Endometrium (tissue), 2 donors: ENCODE data around the gene NTN5.
"Not testable (repeated sequence)": the region's sequence is repeated elsewhere in the genome, so short reads cannot be mapped to it uniquely, and the experiment has no call there.

Source experiments
- FAIRE-seq: peaks from 2 replicates; lab custom pipeline; 2012; peaks lifted over from hg19 to GRCh38; lab: Jason Lieb, UNC
- donor health status: control.
- donor health status: control.

Gene NTN5

DNA sequence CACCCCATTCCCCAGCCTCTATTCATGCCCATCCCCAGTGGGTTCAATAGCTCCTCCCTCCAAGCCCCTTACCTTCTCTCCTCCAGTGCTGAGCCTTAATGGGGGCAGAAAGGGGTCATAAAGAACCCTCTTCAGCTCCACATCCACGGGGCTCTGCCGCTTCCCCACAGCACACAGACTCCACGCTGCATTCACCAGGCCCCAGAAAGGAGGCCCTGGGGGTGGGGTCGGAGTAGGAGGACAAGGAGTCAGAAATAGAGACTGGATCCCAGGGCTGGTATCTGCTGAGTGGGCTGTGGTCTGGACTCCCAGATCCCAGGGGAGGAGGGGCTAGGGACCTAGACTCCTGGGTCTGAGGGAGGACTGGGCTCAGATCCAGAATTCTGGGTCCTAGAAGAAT is 28.5 kb downstream of the NTN5 start:
- no peak for FAIRE-seq

DNA sequence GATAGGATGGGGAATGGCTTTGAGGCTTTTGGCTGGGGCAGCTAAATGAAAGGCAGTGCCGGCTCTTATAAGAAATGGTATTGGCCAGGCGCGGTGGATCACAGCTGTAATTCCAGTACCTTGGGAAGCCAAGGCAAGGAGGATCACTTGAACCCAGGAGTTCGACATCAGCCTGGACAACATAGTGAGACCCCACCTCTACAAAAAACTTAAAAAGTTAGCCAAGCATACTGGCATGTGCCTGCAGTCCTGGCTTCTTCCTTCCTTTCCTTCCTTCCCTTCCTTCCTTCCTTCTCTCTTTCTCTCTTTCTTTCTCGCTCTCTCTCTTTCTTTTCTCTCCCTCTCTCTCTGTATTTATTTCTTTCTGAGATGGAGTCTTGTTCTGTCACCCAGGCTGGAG is 30.0 kb downstream of the NTN5 start:
- no peak for FAIRE-seq

DNA sequence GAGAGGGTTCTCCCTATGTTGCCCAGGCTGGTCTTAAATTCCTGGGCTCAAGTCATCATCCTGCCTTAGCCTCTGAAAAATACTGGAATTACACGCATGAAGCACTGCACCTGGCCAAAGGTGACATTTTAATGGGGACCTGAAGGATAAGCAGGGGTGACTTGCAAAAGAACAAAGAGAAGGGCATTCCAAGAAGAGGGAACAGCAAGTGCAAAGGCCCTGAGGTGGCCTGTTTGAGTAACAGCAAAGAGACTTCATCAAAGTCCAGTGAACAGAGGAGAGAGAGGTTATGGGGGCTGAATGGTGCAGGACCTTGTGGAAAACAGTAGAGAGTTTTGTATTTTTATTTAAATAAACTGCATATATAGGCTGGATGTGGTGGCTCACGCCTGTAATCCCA is 31.0 kb downstream of the NTN5 start:
- FAIRE-seq, result no peak

DNA sequence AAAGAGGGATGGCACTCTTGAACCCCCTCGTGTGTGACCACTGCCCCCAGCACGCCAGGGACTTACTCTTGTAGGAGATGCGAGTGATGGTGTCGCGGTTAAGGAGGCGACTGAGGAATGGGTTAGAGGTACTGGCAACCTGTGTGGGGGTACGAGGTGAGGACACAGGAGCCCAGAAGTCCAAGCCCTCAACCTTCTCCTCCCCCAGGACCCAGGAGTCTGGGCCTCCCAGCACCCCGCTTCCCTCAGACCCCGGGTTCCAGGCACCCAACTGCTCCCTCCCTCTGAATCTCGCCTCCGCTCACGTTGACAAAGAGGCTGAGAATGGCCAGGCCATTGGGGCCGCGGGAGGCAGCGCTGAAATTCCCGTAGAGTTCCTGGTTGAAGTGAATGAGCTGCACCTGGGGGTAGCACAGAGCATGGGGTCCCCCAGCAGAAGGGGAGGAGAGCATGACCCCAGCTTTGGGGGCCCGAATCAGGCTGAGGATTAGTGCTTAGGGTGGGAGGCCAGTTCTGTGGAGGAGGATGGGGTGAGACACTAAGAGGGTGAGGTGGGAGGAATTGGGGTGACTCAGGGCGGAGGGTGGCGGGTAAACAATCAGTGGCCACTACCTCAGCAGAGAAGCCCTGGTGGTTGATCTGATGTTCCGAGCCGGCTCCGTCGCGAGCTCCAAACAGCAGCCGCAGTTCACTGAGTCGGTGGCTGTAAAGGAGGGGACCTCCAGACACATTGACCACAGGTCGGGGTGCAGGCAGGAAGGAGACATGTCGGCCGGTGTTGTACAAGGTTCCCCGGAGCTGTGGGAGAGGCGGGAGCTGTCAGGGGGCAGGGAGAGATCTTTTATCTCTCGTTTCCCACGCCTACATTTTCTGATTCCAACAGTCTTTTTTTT is 33.1 kb downstream of the NTN5 start:
- FAIRE-seq, result no peak

DNA sequence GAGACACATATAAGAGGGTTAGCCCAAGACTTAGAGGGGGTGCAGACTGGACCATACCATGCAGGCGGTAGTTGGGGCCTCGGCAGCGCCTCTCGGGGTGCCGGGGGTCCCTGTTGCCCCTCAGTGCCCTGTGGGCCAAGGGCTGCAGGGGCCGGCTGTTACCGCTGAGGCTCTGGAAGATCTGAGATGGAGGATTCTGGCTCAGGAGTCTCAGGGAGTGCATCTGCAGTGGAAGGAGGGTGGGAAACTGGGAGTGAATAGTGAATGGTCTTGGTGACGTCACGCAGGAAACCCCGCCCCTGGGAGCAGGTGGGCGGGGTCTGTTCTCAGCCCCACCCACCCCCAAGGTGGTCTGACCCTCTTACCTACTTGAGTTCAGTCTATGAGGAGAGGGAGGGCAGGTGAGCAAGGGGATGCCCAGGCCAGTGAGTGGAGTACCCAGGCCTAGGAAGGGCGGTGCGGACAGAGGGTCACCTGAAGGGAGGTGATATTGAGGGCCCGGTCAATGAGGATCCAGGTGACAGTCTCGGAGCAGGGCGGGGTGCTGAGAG is 33.9 kb downstream of the NTN5 start:
- no peak for FAIRE-seq

DNA sequence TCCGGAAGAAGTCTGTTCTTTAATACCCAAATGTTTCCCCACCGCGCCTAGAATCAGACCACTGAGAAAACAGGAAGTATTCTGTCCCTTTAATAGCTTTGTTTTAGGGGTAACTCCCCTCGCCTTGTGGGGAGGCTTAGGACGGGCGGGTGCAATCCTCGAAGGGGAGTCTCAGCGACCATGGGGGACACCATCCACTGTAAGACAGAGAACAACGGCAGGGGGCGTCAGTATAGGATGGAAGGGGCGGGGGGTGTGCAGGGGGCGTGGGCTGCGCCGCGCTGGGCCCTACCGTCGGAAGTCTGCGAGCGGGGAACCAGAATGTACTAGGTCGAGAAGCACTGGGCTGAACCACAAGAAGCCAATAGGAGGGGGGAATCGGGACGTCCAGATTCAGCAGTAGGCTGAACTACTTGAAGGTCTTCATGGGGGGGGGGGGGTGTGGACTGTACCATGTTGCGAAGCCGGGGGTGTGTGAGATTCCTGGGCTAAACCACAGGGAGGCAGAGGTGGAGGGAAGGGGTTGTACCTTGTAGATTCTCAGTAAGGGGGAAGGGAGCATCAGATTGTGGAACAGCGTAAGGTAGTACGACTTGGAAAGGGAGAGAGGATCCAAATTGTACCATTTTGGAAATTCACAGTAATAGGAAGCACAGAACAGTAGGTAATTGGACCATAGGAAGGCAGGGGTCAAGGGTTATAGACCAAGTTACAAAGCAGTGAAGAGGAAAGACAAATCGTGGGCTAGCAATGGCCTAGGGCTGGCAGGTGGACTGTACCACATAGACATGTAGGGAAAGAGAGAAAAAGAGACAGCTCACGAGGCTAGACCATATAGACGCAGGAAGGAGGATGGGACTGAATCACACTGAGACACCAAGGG is 34.6 kb downstream of the NTN5 start:
- no peak for FAIRE-seq

DNA sequence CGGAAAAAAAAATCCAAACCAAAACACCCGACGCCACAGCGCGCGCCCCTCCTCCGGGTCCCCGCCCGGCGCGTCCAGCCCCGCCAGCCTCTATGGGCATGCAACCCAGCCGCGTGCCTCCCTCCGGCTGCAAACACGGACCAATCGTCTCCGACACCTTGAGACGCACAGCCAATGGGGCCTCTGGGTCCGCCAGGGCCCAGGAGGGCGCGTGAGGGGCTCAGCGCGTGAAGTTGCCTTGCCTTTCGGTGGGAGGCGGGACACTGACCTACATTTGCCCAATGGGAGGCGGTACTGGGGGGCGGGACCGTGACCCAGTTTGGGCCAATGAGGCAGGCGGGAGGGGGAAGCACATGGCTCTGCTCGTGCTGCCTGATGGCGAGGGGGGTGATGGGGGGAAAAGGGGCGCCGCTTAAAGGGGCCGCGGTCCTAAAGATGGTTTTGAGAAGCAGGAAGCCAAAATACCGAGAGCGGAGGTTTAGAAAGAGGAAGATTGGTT is 35.3 kb downstream of the NTN5 start:
- peak; percentile 89 for FAIRE-seq

DNA sequence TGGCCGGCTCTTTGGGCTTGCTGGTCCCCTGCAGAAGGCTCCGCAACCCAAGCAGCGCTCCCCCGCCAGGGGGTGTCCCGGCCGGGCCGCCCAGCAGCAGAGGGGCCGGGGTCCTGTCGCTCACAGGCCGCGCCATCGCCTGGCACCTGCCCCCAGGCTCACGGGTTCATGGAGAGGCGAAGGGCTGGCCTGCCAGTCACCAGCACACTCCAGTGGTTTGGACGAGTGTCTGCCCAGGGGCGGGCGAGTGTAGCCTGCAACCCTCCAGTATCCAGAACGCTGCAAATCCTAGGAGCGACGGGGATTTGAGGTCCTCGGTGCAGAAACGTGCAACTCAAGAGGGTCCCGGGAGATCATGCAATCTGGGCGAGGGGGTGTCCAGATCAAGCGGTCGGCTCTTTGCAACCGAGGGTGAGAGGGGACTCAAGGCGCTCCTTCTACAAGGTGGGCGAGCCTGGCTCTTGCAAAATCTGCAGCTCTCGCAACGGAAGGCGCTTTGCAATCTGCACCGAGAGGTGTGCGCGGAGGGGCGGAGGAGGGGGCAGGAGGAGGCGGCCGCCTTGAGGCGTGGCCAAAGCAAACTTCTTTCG is 35.9 kb downstream of the NTN5 start, which contains the start of gene DBP:
DBP (minus strand) TSS at position 521 of the 590 bp plus-strand sequence; CDS start at position 136, 385 bp downstream.
- no peak for FAIRE-seq

DNA sequence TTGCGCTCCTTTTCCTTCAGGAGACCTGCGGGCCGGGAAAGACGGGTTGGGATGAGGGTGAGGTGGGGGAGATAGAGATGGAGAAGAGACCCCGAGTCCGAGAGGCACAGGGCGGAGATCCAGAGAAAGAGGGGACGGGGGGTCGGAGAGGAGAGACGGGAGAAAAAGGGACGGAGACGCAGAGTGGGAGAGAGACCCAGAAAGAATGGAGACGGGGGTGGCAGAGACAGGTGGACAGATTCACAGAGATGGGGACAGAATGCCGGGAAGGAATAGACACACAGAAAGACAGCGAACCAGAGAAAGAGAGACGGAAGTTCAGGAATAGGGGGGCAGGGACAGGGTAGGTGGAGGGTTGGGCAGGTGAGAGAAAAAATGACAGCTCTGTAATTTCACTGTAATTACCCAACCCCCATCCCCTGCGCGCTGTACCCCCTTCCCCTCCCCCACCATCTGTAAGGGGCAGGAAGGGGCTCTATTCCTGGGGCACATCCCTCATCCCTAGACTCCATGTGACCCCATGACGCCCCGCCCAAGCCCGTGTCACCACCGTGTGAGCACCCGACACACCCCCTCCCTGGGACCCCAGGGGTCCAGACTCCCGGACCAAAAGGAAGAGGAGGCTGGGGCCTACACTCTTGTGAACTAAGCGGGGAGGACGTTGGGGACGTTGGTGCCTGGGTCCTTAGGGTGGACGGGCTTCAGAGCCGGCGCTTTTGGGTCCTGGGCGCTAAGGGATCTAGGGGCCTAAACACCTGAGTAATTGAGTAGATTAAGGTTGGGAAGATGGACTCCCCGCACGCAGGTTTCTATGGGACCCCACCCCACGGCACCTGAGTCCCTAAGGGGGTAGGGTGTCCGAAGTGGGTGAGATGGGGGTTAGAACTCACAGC is 36.6 kb downstream of the NTN5 start:
- no peak for FAIRE-seq

DNA sequence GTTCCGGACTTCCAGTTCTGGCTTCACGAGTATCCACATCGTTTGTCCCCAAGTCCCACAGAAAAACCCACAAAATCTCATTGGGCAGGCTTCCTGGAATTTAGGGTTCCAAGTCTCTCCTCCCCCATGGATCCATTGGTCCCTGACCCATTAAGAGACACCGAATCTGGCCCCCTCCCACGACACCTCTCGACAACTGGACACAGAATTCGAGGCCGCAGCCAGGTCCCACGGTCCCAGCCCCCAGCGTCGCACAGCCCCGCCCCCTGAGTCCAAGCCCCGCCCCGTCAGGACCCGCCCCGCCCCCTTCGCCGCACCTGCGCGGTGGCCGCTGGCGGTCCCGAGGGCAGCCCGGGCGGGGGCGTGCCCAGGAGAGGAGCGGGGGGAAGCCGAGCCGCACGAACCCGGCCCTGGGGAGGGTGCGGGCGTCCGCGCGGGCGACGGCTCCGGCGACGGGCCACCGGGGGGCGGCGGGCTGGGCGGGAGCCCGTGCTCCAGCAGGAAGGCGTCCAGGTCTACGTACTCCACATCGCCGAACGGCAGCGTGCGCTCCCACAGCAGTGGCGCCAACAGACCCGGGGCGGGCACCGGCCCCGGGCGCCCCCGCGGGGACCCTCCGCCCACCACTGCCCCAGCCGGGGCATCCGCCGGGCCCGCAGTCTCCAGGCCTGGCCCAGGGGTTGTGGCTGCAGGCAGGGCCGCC is 37.4 kb downstream of the NTN5 start:
- FAIRE-seq, result no peak

DNA sequence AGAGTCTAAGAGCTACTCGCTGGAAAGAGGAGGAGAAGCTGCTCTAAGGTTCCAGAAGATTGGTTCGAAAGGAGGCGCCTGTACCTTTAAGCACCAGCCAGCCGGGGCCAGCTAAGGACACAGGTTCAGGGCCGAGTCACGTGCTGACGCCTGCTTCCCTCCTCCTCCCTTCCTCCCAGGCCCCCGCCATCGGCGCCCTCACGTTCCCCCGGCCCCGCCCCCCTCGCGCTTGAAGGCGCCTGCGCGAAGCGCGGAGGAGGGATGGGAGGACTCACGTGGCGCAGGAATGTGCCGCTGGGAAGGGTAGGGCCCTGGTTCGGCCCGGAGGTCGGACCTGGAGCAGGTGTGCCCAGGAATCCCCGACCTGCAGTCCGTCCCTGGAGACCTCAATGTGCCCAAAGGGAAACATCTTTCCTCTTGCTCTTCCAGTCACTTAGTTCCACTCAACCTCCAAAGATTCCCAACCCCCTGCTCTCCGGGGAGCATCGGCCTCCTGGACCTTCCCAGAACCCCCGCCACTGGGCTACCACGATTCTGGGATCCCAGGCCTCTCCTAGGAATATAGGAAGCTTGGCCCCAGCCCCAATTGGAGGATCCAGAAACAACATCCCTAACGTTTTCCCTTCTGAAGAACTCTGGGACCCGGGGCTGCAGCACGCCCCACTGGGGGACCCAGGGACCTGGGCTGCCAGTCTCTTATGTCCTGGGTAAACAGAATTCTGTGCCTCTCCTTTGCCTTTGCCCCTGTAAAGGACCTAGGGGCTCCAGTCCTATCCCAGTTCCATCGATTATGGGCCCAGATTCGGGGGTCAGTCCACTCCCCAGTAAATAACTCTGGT is 38.2 kb downstream of the NTN5 start:
- FAIRE-seq, result no peak

DNA sequence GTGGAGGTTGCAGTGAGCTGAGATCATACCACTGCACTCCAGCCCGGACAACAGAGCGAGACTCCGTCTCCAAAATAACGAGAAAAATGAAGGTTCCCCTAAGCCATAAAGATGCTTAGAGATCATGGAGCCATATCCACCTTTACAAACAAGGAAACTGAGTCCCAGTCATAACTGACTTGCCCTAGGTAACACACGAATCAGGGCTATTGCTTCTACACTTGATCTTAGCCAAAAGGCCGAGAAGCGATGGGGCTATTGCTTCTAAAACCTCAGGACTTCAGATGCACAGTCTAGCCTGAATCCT is 38.8 kb downstream of the NTN5 start:
- no peak for FAIRE-seq

DNA sequence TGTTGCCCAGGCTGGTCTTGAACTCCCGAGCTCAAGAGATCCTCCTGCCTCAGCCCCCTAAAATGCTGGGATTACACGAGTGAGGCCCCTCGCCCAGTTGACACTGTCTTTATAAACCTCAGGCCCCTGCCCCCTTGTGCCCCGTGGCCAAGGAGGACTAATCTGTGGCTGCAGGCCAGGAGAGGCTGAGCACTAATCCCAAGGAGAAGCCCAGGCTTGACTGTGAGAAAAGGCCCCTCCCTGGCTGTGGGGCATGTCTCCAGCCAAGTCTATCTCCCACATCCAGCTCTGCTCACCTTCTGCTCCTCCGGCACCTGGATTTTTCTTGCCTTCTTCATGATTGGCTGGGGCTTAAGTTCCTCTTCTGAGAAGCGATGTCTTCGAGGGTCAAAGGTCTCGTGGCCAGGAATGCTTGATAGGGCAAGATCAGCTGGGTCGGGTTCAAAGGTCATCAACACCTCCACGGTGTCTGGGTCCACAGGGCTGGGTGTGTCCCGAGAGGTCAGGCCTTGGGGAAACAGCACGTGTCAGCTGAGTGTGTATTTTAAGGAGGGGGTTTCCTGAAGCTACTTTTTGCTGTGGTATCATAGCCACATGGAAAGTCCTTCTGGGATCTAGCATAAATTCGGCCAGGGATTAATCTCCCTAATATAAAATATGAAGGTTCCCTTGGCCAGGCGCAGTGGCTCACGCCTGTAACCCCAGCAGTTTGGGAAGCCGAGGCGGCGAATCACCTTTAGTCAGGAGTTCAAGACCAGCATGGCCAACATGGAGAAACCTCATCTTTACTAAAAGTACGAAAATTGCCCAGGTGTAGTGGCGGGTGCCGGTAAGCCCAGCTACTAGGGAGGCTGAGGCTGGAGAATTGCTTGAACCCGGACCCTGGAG is 39.4 kb downstream of the NTN5 start:
- FAIRE-seq, result no peak

DNA sequence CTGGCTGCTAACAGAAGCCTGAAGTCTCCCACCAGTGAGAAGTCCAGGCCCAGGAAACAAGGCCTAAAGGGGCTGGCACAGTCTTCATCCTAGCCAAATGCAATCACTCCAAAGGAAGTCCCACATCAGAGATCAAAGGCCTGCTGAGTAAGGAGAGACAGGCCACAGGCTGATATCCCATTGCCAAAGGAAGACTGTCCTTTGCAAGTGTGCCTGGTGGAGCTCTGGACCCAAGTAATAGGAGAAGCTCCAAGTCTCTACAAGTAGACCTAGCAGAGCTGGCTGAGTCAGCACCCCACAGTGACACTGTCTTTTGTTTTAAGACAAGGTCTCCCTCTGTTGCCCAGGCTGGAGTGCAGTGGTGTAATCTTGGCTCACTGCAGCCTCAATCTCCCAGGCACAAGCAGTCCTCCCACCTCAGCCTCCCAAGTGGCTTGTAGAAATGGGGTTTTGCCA is 40.1 kb downstream of the NTN5 start:
- no peak for FAIRE-seq

DNA sequence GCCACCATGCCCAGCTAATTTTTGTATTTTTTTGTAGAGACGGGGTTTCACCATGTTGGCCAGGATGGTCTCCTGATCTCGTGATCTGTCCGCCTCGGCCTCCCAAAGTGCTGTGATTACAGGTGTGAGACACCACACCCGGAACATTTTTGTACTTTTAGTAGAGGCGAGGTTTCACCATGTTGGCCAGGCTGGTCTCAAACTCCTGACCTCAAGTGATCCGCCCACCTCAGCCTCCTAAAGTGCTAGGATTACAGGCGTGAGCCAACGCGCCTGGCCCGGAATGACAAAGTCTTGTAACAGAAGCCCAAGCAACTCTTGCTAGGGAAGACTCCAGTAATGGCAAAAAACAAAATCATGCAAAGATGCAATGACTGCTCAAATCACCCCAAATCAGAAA is 40.5 kb downstream of the NTN5 start:
- FAIRE-seq, result not testable (repeated sequence)

DNA sequence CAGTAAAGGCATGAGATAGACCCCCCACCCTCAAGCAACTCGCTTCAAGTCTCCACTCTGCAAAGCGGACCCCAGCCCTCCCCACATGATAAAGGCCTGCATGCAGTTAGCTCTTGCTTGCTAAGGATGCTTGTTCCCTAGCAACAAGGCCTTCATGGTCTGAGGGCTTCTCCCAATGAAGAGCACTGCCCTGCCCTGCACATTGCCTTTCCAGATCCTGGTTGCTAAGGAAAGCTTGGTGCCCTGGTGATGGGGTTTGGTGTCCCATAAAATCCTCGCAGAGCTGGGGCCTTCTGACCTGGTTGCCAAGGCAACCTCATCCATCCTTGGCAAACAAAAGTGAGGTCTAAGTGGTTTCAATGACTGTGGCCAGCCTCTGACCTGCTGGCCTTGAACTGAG is 41.6 kb downstream of the NTN5 start:
- FAIRE-seq, result no peak

DNA sequence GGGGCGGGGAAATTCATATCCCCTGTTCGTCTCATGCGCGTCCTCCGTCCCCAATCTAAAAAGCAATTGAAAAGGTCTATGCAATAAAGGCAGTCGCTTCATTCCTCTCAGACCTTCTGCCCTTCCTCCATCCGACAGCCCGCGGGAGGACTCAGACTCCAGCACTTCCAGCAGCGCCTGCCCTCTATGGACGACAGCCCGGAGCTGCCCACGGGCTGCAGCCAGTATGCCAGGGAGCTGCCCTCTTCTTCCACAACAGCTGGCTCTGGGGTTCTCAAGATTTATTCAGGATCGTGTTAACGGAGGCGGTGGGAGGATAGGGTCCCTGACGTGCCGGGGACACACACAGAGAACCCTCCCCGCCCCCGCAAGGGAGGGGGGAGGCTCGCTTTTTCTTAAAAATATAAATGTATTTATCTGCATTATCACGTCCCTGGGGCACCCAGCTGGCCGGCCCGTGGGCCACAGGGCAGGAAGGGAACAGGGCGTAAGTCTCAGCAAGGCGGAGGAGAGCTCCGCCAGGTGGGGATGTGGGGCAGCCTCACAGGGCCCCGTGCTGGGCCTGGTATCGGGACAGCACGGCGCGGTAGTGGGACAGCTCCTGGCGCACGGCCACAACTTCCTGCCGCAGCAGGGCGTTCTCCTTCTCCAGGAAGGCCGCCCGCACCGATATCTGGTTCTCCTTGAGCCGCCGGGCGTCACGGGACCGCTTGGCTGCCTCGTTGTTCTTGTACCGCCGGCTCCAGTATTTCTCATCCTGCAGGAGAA is 42.3 kb downstream of the NTN5 start:
- no peak for FAIRE-seq
